Kasumi-1 (cell line): ENCODE measurements around the gene ZBTB20.
A peak's percentile ranks its signal among the peaks of the same experiment; 100 is the strongest.

Experiments
- DNase-seq, 2 experiments: peaks; one replicate each; lab custom pipeline; 2025; lab: John Stamatoyannopoulos, UW

The ZBTB20 gene

DNA sequence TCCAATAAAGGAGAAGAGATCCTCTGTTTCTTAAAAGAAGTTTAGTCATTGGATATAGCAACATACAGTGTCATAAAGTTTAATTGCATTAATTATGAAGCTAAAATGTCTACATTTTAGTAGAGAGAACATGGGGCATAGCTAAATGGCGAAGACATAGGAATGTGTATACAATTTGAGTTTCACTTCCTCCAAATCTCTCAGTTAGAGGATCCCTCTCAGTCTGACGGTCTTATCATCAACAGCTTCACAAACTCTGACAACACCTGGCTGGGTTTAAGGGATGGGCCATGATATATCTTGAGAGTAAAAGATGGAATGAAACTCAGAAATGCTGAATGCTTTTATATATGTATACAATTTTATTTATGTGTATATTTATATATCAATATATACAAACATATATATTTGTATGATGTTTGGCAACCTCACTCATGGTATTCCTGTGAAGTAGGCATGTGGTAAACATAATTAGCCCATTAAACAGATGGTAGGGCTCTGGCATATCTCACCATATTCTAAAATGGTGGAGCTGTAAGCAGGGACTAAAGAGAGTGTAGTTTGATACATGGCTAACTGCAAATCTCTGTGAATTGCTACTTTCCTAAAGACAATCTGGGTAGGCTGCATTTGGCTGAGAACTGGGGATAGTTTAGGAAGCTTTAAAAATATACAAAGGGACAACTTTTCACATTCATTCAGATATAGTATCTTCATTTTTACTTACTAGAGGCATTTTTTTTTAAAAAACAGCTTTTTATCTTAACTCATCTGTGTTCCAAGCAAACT is 741.7 kb downstream of the ZBTB20 start:
- no peak for DNase-seq

DNA sequence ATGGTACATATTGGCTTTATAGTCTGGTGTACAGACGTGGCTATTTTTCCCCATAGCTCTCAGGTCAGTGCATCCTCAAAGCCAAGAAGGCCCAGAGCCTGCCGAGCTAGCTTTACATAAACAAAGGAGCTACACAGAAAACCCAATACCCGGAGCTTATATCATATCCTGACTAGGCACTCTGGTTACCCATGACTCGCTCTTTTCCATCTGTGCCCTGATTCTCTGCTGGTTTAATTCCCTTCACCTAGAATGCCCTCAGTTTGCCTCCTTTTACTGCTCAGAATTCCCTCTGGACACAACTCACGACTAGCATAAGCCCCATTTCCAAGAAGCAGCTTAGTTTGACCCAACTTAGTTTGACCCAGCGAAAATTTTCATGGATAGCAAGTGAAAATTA is 742.5 kb downstream of the ZBTB20 start:
- no peak for DNase-seq

DNA sequence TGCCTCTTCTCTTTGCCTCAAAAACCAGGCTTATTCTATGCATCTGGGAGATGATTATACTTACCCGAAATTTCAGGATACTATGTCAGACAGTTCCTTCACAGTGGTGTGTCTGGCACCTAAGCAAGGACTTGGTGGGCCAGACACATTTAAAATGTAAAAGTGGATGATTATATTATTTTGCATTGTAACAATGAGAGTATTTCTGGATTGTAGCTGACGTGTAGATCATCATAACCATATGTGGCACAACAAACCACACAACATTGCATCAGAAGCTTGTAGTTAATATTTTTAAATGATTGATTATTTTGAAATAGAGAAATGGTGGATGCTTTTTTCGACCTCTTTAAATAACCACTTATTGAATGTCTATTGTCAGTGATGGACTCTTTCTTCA is 744.2 kb downstream of the ZBTB20 start:
- DNase-seq, result no peak

DNA sequence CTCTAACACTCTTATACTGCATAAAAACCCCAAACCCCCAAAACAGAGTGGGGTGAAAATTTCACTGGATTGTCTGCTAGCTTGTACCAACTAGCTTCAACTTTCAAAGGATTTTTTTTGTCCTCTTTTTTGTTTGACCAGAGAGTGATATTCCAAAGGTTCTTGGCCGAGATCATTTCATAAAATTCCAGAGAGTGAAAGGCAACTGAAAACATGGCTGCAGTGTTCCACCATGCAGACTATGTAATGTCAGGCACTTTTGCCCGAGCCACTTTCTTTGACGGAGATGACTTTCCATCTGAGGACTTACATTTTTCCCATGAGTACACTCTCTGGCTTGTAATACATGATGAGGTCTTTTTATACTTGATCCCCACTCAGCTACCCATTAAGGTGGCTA is 745.7 kb downstream of the ZBTB20 start:
- no peak for DNase-seq

DNA sequence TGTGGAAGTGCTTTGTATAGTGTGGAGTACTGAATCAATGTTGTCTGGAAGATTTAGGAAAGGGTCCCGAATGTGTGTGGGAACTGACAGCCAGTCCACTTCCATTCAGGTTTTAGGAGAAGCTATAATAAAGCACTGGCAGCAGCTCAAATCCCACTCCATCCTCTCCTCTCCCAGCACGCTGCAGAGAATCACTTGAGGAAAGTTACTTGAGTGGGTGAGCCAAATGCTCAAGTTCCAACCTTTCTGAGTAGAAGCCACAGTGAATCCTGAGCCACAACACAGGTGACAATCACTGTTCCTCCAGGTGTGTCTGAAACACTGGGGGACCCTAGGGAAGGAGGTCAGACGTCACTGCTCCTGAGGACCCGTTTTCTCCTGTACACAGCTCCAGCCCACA is 746.7 kb downstream of the ZBTB20 start:
- DNase-seq, result no peak

- no peak for DNase-seq
These were observed 752.5 kb downstream of the ZBTB20 start for GRCh38 chr3:114394551-114394950.

DNA sequence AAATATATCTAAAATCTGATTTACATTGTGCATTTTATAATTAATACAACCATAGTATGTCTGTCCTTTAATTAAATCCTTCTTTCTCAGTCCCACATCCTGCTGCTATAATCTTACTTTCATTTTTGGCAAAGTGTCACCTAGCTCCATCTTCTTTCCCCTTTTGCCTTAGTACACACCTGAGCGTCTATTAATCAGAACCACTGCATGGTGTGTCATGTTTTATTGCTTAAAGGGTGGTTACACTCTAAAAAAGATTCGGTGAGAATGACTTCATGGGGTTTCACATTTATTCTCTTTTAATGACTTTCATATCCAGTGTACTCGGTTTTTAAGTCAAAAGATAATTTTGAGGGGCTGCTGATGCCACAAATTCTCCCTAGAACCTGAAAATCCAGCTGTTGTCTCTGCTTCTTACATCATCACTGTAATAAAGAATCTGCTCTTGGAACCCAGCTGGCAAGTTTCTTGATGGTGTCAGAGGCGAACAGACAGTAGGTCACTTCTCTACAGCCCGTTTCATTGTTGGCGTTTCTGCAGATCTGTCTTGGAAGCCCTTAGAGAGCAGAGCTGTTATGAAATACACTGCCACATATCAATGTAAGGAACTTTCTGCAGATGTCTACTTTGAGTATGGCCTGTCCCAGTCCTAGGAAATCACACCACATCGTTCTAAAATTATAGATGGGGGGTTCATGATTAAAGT is 753.6 kb downstream of the ZBTB20 start:
- DNase-seq, result no peak

DNA sequence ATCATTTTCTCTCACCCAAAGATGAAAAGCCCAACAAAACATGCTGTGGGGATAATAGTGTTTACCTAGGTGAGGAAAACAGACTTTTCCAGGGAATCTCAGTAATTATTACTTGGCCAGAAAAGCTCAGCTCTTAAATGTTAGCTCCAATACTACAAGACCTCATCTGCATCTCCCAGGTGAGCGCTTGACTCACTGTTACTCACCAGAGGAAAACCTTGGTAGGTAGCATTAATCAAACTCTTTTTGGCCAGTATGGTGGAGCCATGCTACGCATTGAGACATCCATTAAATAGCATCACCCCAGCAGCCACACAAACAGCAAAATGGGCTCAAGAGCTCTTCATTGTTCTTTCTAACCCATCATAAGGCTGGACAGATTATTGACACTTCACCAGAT is 754.3 kb downstream of the ZBTB20 start:
- no peak for DNase-seq

GRCh38 chr3:114389156-114389555 is 757.9 kb downstream of the ZBTB20 start:
- DNase-seq, result no peak

- no peak for DNase-seq
These were observed 762.6 kb downstream of the ZBTB20 start for GRCh38 chr3:114384558-114384903.

GRCh38 chr3:114383875-114384557 is 763.1 kb downstream of the ZBTB20 start:
- DNase-seq, result peak; percentile 72 to 86

GRCh38 chr3:114380233-114380651 is 766.8 kb downstream of the ZBTB20 start:
- DNase-seq, result no peak

DNA sequence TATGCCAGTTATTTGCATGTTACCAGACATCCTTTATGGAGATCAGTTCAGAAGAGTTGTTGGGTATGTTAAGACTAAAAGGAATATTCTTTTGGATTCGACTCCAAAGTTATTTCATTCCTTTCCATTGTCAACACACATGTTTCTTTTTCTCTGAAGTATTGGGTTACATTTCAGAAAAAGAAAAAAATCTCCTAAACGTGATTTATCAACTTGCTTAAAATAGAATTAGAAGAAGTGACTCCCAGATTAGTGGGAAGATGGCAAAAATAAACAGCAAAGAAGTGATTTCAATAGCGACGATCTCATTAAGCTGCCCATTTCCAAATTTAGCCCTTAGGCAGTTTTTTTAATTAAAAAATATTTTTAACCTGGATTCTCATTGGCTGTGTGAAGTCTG is 767.8 kb downstream of the ZBTB20 start:
- no peak for DNase-seq

GRCh38 chr3:114378760-114379159 is 768.3 kb downstream of the ZBTB20 start:
- DNase-seq, result no peak

DNA sequence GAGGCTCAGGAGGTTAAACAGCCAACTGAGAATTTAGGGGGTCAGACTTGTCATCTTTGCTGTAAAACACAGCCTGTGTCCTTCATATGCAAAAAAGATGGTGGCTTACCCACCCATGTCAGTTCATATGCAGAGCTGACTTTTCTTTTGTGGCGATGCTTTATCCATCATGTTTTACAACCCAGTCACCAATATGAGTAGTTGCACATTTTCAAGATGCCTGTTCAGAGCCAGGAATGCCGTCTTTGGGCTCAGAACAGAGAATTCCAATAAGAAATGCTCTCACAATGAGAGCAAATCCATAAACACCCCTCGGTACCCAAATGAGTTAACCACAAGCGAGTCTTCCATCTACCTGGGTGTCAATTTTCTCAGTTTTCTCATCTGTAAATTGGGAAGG is 769.7 kb downstream of the ZBTB20 start:
- no peak for DNase-seq

DNA sequence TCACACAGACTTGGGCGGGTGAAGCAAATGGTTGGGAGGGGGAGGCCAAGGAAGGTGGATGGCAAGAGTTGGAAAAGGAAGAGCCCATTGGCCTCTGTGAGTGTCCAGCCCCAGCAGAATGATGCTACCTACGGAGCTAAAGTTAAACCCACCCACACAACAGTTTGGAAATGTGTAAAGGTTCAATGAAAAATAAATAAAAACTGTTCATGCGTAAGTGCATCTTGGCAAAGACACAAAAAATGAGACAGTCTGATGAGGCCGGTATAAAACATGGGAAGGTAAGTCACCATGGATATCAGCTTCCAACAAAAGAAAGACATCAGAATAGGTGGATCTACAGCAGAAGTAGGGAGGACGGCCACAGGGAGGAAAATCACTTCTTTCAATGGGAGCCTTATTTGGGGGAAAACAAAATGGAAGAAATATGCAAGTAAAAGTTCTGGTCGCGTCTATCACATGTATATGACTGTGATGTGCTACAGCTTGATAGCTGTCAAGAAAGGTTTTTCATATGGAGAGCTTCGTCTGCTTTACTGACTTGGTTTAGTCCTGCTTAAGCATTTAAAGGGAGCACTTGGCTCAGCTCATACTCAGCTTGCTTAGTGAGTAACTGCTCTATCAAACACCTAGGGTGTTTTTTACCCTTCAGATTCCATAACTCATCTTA is 770.4 kb downstream of the ZBTB20 start:
- no peak for DNase-seq

- DNase-seq, result no peak
These were observed 771.3 kb downstream of the ZBTB20 start for GRCh38 chr3:114375608-114376421.

DNA sequence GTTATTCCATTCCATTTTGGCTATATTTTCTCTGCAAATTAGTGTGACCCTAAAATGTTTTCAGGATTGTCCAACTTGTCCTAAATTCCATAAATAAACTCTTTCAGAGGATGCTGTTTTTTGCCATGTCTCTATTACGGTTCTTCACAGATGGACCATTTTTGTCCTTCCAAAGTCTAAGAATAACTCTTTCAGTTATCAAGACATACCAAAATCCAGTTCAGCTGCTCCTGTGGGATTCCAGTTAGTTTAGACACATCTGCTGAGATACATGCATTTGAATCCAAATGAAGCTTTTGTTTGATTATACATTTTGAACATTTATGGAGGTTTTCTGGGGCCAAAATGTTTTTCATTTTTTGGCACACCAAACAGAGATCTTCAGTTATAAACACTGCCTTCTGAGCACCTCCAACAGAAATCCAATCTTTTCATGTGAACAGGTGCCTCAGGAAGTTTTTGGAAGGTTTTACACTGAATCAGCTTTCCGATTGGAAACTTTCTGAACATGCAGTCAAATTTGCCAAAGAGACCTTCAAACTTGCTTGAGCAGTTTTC is 772.6 kb downstream of the ZBTB20 start:
- no peak for DNase-seq

- no peak for DNase-seq
These were observed 776.4 kb downstream of the ZBTB20 start for GRCh38 chr3:114370537-114371174.

- DNase-seq, result no peak
These were observed 781.2 kb downstream of the ZBTB20 start for GRCh38 chr3:114365909-114366308.
